Stomach (tissue), 4 donors: Measurements from ENCODE around the gene FEM1C.

Source experiments
- POLR2A ChIP-seq, 4 donors: fragments of 450-650 bp; IDR thresholded peaks; one replicate each; pipeline ENCODE4 v1.6.1; 2016; ENCODE audit warnings: antibody characterized with exemption in 4 of 4, control low read depth in 2 of 4, mild to moderate bottlenecking in 1 of 4, moderate library complexity in 1 of 4
- POLR2AphosphoS5 ChIP-seq, 3 donors: sonication (generic); formaldehyde crosslinking; IDR thresholded peaks; one replicate each; pipeline ENCODE4 v1.6.1; 2016; ENCODE audit warnings: antibody characterized with exemption in 3 of 3
- TF ChIP-seq, protein P1 (sequence below), 7 experiments: fragments of 450-650 bp in 4 of 7; fragments of 200-600 bp in 3 of 7; sonication (generic) in 3 of 7; IDR thresholded peaks; one replicate each; pipeline ENCODE4 v1.5.1; 2016 to 2019; ENCODE audit warnings: antibody characterized with exemption in 7 of 7, control low read depth in 2 of 7, mild to moderate bottlenecking in 1 of 7

DNA sequence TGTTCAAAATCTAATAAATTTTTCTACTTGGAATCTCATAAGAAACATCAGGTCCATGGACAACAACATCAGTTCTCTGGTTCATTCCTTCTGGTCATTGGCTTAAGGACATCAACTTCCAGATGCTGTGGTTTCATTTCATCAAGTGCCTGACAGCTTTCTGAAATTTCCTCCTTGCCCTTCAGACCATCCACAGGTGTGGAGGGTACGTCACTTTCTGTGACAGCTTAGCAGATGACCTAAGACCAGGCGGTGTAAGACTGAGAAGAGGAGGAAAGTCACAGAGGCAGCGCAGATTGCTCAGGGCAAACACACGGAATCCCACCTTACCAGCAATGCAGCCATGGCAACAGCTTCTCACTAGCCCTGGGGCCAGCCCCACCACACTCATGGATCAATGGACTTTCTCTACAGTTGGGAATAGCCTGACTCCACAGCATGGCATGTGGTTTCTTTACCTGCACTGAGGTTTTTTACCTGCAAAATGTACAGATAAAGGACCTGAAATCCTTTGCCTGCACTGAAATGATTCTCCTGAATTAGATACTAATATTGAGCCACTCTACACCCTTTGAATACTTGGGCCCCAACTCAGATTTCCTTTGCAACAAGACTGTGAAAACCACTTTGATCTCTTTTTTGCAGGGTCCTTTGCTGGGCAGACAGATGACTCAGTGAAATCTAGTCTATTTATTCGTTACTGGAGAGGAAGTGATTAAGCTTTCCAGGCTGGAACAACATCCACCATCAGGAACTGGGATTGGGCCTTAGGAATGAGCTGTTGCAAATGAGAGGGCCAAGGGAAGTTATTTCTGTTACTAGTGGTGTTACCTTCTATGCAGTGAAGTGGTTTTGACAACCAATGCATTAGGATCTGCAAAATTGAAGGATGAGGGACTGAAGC, 30.8 kb upstream of the FEM1C start:
- TF ChIP-seq, protein P1, sequence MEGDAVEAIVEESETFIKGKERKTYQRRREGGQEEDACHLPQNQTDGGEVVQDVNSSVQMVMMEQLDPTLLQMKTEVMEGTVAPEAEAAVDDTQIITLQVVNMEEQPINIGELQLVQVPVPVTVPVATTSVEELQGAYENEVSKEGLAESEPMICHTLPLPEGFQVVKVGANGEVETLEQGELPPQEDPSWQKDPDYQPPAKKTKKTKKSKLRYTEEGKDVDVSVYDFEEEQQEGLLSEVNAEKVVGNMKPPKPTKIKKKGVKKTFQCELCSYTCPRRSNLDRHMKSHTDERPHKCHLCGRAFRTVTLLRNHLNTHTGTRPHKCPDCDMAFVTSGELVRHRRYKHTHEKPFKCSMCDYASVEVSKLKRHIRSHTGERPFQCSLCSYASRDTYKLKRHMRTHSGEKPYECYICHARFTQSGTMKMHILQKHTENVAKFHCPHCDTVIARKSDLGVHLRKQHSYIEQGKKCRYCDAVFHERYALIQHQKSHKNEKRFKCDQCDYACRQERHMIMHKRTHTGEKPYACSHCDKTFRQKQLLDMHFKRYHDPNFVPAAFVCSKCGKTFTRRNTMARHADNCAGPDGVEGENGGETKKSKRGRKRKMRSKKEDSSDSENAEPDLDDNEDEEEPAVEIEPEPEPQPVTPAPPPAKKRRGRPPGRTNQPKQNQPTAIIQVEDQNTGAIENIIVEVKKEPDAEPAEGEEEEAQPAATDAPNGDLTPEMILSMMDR (IDR thresholded peaks at IDR 0.05): no peak
- TF ChIP-seq POLR2A (IDR thresholded peaks at IDR 0.05) (no peak), POLR2AphosphoS5 (IDR thresholded peaks at IDR 0.05) (no peak)
